Measurements from ENCODE around the gene OR2T34.
"Not testable (repeated sequence)": the region's sequence is repeated elsewhere in the genome, so short reads cannot be mapped to it uniquely, and the experiment has no call there.

The OR2T34 gene

DNA sequence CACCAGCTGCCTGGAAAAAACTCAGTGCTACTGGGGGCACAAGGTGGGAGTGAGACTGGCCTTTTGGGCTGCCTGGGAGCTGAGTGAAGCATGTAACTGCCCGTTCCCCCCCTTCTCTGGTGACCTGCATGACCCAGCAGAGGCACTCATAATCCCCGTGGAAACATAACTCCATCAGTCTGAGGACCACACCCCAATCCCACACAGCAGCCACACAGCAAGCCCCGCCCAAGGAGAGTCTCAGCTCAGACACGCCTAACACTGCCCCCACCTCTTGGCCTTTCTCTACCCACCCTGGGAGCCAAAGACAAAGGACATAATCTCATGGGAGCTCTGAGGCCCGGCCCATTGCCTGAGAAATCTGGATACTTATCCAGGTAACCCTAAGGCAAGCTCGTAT lies 23.5 kb downstream of the OR2T34 start:
- not testable (repeated sequence) for FAIRE-seq

GRCh38 chr1:248547383-248547782 lies 27.2 kb downstream of the OR2T34 start:
- FAIRE-seq, result not testable (repeated sequence)

DNA sequence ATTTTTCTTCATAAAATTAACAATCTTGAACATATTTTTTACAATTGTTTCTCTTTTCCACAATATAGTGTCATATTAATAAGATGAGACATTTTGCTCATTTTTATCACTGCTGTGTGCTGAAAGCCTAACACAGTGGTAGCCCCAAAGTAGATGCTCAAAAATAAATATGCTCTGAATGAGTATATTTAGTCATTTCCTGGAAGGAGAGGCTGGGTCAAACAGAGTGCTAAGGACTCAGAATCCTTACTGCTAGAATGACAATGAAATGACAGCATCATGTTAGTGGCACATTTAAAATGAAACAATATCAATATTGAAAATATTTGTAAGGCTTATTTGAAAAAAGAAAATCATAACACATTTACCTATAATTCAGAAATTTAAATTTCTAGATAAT lies 37.1 kb downstream of the OR2T34 start:
- not testable (repeated sequence) for FAIRE-seq

All from endometrium (tissue), 2 donors.